ENCODE measurements around the gene HSPB7. TPM values are rescaled to one million over a fixed set of nuclear protein-coding genes. Genes with fewer than 3 reads are reported as not detected.
"Not testable (repeated sequence)": the region's sequence is repeated elsewhere in the genome, so short reads cannot be mapped to it uniquely, and the experiment has no call there.

Gene HSPB7
- total and polyA plus RNA-seq, 8 donors, result 1.5 to 22.1 (median 3.7) TPM

DNA sequence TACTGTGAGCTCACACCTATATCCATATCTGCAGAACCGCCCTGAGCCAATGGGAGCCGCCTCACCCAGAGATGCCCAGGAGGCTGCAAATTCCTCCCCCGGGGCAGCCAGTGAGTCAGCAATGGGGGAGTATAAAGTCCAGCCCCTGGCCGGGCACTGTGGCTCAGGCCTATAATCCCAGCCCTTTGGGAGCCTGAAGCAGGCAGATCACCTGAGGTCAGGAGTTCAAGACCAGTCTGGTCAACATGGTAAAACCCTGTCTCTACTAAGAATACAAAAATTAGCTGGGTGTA is 20.7 kb upstream of the HSPB7 start:
- TF ChIP-seq, protein P1, sequence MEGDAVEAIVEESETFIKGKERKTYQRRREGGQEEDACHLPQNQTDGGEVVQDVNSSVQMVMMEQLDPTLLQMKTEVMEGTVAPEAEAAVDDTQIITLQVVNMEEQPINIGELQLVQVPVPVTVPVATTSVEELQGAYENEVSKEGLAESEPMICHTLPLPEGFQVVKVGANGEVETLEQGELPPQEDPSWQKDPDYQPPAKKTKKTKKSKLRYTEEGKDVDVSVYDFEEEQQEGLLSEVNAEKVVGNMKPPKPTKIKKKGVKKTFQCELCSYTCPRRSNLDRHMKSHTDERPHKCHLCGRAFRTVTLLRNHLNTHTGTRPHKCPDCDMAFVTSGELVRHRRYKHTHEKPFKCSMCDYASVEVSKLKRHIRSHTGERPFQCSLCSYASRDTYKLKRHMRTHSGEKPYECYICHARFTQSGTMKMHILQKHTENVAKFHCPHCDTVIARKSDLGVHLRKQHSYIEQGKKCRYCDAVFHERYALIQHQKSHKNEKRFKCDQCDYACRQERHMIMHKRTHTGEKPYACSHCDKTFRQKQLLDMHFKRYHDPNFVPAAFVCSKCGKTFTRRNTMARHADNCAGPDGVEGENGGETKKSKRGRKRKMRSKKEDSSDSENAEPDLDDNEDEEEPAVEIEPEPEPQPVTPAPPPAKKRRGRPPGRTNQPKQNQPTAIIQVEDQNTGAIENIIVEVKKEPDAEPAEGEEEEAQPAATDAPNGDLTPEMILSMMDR (IDR thresholded peaks at IDR 0.05), result no peak
- intact Hi-C loops (cut with DNase I), result no loop called here
- no peak for ATAC-seq

DNA sequence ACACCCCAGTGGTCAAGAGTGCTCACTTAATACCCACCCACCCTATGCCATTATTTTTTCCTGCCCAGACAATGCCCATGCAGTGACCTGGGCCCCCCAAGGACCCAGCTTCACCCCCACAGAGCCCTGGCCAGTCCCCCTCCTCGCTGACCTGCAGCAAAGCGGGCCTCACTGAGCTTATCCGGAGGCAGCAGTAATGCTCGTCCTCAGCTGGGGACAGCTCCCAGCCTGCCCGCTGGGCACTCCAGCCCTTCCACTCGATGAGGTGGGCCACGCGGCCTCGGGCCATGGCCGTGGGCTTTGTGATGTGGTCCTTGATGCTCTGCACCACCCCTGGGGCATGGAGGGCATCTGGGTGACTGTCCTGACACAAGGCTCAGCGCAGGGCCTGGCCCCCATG is 18.6 kb upstream of the HSPB7 start:
- ATAC-seq; H3K27me3 ChIP-seq; H3K4me1 ChIP-seq; H3K36me3 ChIP-seq; DNase-seq; H3K4me3 ChIP-seq; H3K9me3 ChIP-seq; H3K27ac ChIP-seq; intact Hi-C loops (cut with DNase I): not testable (repeated sequence)

More for the DNA sequence above, 20.7 kb upstream of the HSPB7 start:
- H3K27me3 ChIP-seq, result no peaks in the 10 kb centered on the region
- no peak overlapping the region for H3K4me3 ChIP-seq
- no peaks in the 10 kb centered on the region for H3K36me3 ChIP-seq
- no peaks in the 10 kb centered on the region for H3K4me1 ChIP-seq
- H3K9me3 ChIP-seq, result no peaks in the 10 kb centered on the region
- DNase-seq, result no peak
- no peak overlapping the region for H3K27ac ChIP-seq

- peaks cover 0 to 18% of the 10 kb centered on the region in 2 donors for H3K27me3 ChIP-seq
- H3K9me3 ChIP-seq; intact Hi-C loops (cut with DNase I); DNase-seq; H3K4me1 ChIP-seq; H3K36me3 ChIP-seq; ATAC-seq; H3K27ac ChIP-seq; H3K4me3 ChIP-seq: not testable (repeated sequence)
Observed at GRCh38 chr1:16033103-16033632, 15.3 kb upstream of the HSPB7 start.

- DNase-seq, result peak; percentile 60 to 90 (median 84)
- Histone ChIP-seq H3K27ac (no peak overlapping the region), H3K4me1 (no peaks in the 10 kb centered on the region), H3K4me3 (no peak overlapping the region), H3K27me3 (peaks cover 0 to 25% of the 10 kb centered on the region in 2 donors), H3K36me3 (no peaks in the 10 kb centered on the region), H3K9me3 (no peaks in the 10 kb centered on the region)
- ATAC-seq, result peak; percentile 98
- TF ChIP-seq, protein P1 (IDR thresholded peaks at IDR 0.05), result peak; percentile 85 to 90
- intact Hi-C loops (cut with DNase I), result no loop called here
Observed at GRCh38 chr1:16032388-16033102, 14.7 kb upstream of the HSPB7 start.

DNA sequence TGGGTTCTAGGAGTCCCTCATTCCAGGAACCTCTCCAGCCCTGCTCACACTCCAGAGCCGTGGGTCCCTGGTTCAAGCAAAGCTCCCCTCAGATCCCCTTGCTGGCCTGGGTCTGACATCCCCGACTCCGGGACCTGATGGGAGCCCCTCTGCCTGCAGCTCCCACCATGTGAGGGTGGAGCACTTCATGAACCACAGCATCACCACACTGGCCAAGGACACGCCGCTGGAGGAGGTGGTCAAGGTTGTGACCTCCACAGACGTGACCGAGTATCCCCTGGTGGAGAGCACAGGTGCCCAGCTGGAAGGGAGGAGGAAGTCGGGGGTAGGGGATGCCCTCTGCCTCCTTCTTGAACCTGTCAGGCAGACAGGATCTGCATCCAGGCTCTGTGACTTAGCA is 13.7 kb upstream of the HSPB7 start:
- H3K4me1 ChIP-seq, result peaks cover 5 to 8% of the 10 kb centered on the region in 2 donors

DNA sequence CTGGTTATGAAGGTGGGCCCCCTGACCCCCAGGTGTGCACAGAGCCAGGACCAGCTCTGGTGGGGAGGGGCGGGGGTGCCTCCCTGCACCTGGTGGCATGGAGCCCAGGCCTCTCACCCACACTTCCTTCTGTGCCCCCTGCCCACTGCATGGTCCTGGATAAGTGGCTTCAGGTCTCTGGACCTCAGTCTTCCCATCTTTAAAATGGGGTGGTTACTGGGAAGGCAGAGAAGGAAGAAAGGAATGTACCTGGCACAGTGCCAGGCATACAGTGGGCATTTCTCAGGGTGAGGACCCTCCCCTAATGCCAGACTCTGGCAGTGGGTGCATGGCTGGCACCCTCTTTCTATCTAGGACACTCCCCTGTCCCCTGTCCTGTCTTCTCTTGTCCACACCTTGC is 11.4 kb upstream of the HSPB7 start:
- H3K4me3 ChIP-seq, result no peak overlapping the region
- H3K27me3 ChIP-seq, result peaks cover 0 to 41% of the 10 kb centered on the region in 2 donors
- H3K36me3 ChIP-seq, result no peaks in the 10 kb centered on the region
- H3K27ac ChIP-seq, result no peak overlapping the region
- DNase-seq, result peak in 1 of 4 donors; percentile 45
- intact Hi-C loops (cut with DNase I), result no loop called here
- H3K9me3 ChIP-seq, result no peaks in the 10 kb centered on the region
- ATAC-seq, result no peak
- H3K4me1 ChIP-seq, result peaks cover 5 to 8% of the 10 kb centered on the region in 2 donors
- TF ChIP-seq, protein P1 (IDR thresholded peaks at IDR 0.05), result no peak

More for the DNA sequence above, 13.7 kb upstream of the HSPB7 start:
- peak in 1 of 4 donors; percentile 41 for DNase-seq
- H3K27me3 ChIP-seq, result peaks cover 0 to 34% of the 10 kb centered on the region in 2 donors
- no peaks in the 10 kb centered on the region for H3K9me3 ChIP-seq
- H3K36me3 ChIP-seq, result no peaks in the 10 kb centered on the region
- intact Hi-C loops (cut with DNase I), result no loop called here
- ATAC-seq, result no peak
- TF ChIP-seq, protein P1 (IDR thresholded peaks at IDR 0.05), result no peak
- H3K27ac ChIP-seq, result no peak overlapping the region
- H3K4me3 ChIP-seq, result no peak overlapping the region

GRCh38 chr1:16029003-16029268 is 11.1 kb upstream of the HSPB7 start:
- H3K4me3 ChIP-seq; ATAC-seq; H3K36me3 ChIP-seq; DNase-seq; H3K4me1 ChIP-seq; intact Hi-C loops (cut with DNase I); H3K27ac ChIP-seq; H3K9me3 ChIP-seq: not testable (repeated sequence)
- peaks cover 0 to 41% of the 10 kb centered on the region in 2 donors for H3K27me3 ChIP-seq
